HFFc6 (cell line): ENCODE measurements around the gene C1orf21. TPM values are rescaled to one million over a fixed set of nuclear protein-coding genes. Genes with fewer than 3 reads are reported as not detected.

Experiments used
- DNase-seq: peaks from one replicate; pipeline ENCODE4 v3.0.0-alpha.2; 2018
- H3K27ac Mint-ChIP-seq: 2 replicates; pipeline ENCODE4 v1.8.0; 2020; ENCODE audit warnings: mild to moderate bottlenecking, mixed read lengths
- H3K27me3 Mint-ChIP-seq: 2 replicates; pipeline ENCODE4 v1.8.0; 2021; ENCODE audit warnings: mild to moderate bottlenecking, moderate library complexity, mixed read lengths; ENCODE audit not compliant: insufficient read depth
- H3K36me3 Mint-ChIP-seq: 2 replicates; pipeline ENCODE4 v1.8.0; 2021; ENCODE audit warnings: low read depth, mixed read lengths
- H3K4me1 Mint-ChIP-seq: 2 replicates; pipeline ENCODE4 v1.8.0; 2020; ENCODE audit warnings: low read depth, mixed read lengths
- H3K4me3 Mint-ChIP-seq: 2 replicates; pipeline ENCODE4 v1.8.0; 2020; ENCODE audit warnings: mild to moderate bottlenecking, moderate library complexity, mixed read lengths
- H3K9me3 Mint-ChIP-seq: 2 replicates; pipeline ENCODE4 v1.8.0; 2020; ENCODE audit warnings: mild to moderate bottlenecking, mixed read lengths
- total RNA-seq, 6 experiments: library from RNA; stranded (reverse); fragmentation: NEBNext Ultra II Directional; extraction: Animal tissue kit (Norgen Biotek cat#: 25700); gene quantifications; 2 replicates in 1 of 6; 3 replicates in 5 of 6; pipeline ENCODE4 v1.2.3, GENCODE V29; 2021
- TF ChIP-seq, protein P1 (sequence below): fragments of 200-600 bp; sonication (generic); IDR thresholded peaks from 2 replicates; pipeline ENCODE4 v1.5.0; 2021; ENCODE audit warnings: antibody characterized with exemption, mild to moderate bottlenecking

The C1orf21 gene
- total RNA-seq, 6 experiments from 2014 or later, result 4.0 to 10.2 (median 8.5) TPM

DNA sequence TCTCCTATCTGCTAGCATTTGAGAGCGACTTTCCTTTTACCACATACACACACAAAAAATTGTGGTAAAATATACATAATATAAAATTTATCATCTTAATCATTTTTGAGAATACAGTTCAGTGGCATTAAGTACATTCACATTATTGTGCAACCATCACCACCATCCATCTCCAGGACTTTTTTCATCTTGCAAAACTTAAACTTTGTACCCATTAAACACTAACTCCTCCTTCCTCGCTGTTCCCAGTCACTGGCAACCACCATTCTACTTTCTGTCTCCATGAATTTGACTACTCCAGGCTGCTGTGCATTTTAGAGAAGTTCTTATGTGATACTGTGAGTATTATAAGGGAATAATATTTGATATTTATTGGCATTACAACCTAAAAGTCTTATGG lies 181.3 kb downstream of the C1orf21 start:
- H3K27ac Mint-ChIP-seq, result no peak overlapping the region
- H3K36me3 Mint-ChIP-seq, result no peaks in the 10 kb centered on the region
- no peak overlapping the region for H3K4me3 Mint-ChIP-seq
- peaks cover 15% of the 10 kb centered on the region for H3K4me1 Mint-ChIP-seq
- DNase-seq, result no peak
- TF ChIP-seq, protein P1, sequence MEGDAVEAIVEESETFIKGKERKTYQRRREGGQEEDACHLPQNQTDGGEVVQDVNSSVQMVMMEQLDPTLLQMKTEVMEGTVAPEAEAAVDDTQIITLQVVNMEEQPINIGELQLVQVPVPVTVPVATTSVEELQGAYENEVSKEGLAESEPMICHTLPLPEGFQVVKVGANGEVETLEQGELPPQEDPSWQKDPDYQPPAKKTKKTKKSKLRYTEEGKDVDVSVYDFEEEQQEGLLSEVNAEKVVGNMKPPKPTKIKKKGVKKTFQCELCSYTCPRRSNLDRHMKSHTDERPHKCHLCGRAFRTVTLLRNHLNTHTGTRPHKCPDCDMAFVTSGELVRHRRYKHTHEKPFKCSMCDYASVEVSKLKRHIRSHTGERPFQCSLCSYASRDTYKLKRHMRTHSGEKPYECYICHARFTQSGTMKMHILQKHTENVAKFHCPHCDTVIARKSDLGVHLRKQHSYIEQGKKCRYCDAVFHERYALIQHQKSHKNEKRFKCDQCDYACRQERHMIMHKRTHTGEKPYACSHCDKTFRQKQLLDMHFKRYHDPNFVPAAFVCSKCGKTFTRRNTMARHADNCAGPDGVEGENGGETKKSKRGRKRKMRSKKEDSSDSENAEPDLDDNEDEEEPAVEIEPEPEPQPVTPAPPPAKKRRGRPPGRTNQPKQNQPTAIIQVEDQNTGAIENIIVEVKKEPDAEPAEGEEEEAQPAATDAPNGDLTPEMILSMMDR, result no peak
- peaks cover 3% of the 10 kb centered on the region for H3K27me3 Mint-ChIP-seq
- no peaks in the 10 kb centered on the region for H3K9me3 Mint-ChIP-seq

- no peak for DNase-seq
- TF ChIP-seq, protein P1, result no peak
- Mint-ChIP-seq H3K27ac (no peak overlapping the region), H3K36me3 (no peaks in the 10 kb centered on the region), H3K4me1 (peaks cover 15% of the 10 kb centered on the region), H3K9me3 (no peaks in the 10 kb centered on the region), H3K4me3 (no peak overlapping the region), H3K27me3 (peaks cover 3% of the 10 kb centered on the region)
Measured at GRCh38 chr1:184569106-184569505, 182.3 kb downstream of the C1orf21 start.

DNA sequence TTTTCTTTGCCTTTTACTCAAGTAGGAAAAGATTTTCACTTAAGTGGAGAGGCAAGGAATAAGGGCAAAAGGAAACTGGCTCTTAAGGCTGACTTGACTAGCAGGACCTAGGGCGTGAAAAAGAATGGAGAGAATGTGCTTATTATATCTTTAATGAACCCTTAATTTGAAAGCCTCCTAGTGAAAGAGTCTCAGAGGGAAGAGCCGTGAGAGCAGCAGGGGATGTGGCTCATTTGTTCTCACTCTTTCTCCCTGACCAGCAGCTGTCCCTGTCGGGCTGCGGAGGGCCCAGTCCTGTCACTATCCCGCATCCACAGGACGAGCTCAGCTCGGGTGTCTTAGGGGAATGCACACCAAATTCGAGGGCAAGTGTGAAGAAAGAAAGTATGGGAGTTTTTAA lies 187.8 kb downstream of the C1orf21 start:
- H3K4me1 Mint-ChIP-seq, result no peaks in the 10 kb centered on the region
- no peaks in the 10 kb centered on the region for H3K9me3 Mint-ChIP-seq
- no peak overlapping the region for H3K4me3 Mint-ChIP-seq
- TF ChIP-seq, protein P1, result no peak
- DNase-seq, result no peak
- peaks cover 6% of the 10 kb centered on the region for H3K27me3 Mint-ChIP-seq
- no peak overlapping the region for H3K27ac Mint-ChIP-seq
- no peaks in the 10 kb centered on the region for H3K36me3 Mint-ChIP-seq

GRCh38 chr1:184576822-184577221 lies 190.0 kb downstream of the C1orf21 start:
- peaks cover 4% of the 10 kb centered on the region; the same call in 1 of the 2 replicates for H3K27me3 Mint-ChIP-seq
- no peak for DNase-seq
- TF ChIP-seq, protein P1, result no peak
- H3K9me3 Mint-ChIP-seq, result peaks cover 7% of the 10 kb centered on the region
- no peaks in the 10 kb centered on the region for H3K4me1 Mint-ChIP-seq
- no peak overlapping the region for H3K4me3 Mint-ChIP-seq
- no peak overlapping the region for H3K27ac Mint-ChIP-seq
- peaks cover 11% of the 10 kb centered on the region for H3K36me3 Mint-ChIP-seq

- peaks cover 7% of the 10 kb centered on the region for H3K9me3 Mint-ChIP-seq
- peaks cover 4% of the 10 kb centered on the region; the same call in 1 of the 2 replicates for H3K27me3 Mint-ChIP-seq
- no peaks in the 10 kb centered on the region for H3K4me1 Mint-ChIP-seq
- no peak overlapping the region for H3K4me3 Mint-ChIP-seq
- TF ChIP-seq, protein P1, result no peak
- no peak overlapping the region for H3K27ac Mint-ChIP-seq
- DNase-seq, result no peak
- peaks cover 11% of the 10 kb centered on the region for H3K36me3 Mint-ChIP-seq
Measured at GRCh38 chr1:184577319-184577718, 190.5 kb downstream of the C1orf21 start.

GRCh38 chr1:184582411-184582810 lies 195.6 kb downstream of the C1orf21 start:
- Mint-ChIP-seq H3K36me3 (peaks cover 11% of the 10 kb centered on the region), H3K9me3 (peaks cover 7% of the 10 kb centered on the region), H3K4me3 (no peak overlapping the region), H3K4me1 (no peaks in the 10 kb centered on the region), H3K27ac (no peak overlapping the region), H3K27me3 (0 out of 2 replicates have a peak, but pooled peaks cover 2% of the 10 kb centered on the region)
- TF ChIP-seq, protein P1, result no peak
- no peak for DNase-seq
